Neural progenitor cell (in vitro differentiated cells): Measurements from ENCODE around the gene BOLA1. TPM values are rescaled to one million over a fixed set of nuclear protein-coding genes. Genes with fewer than 3 reads are reported as not detected.

Source experiments
- DNase-seq: peaks from one replicate; pipeline ENCODE4 v3.0.0-alpha.2; 2016; ENCODE audit warnings: low spot score
- H2AFZ ChIP-seq: fragments of 200-600 bp; sonication (generic); replicated peaks from 2 replicates; pipeline ENCODE4 v1.6.1; 2016; ENCODE audit warnings: antibody characterized with exemption
- H3F3A ChIP-seq: fragments of 200-600 bp; sonication (generic); 2 replicates; pipeline ENCODE4 v1.6.1; 2016; ENCODE audit warnings: antibody characterized with exemption, low read depth
- H3K27ac ChIP-seq: fragments of 200-600 bp; sonication (generic); 2 replicates; pipeline ENCODE4 v1.5.1; 2016; ENCODE audit warnings: mild to moderate bottlenecking
- H3K27me3 ChIP-seq: fragments of 200-600 bp; sonication (generic); 2 replicates; pipeline ENCODE4 v1.6.1; 2016; ENCODE audit warnings: mild to moderate bottlenecking, moderate library complexity
- H3K36me3 ChIP-seq: fragments of 200-600 bp; sonication (generic); 2 replicates; pipeline ENCODE4 v1.5.1; 2016
- H3K4me1 ChIP-seq: fragments of 200-600 bp; sonication (generic); 2 replicates; pipeline ENCODE4 v1.6.1; 2016; ENCODE audit warnings: mixed run types
- H3K4me2 ChIP-seq: fragments of 200-600 bp; sonication (generic); 2 replicates; pipeline ENCODE4 v1.6.1; 2016
- H3K4me3 ChIP-seq: fragments of 200-600 bp; sonication (generic); 2 replicates; pipeline ENCODE4 v1.5.1; 2016
- H3K79me2 ChIP-seq: fragments of 200-600 bp; sonication (generic); 2 replicates; pipeline ENCODE4 v1.6.1; 2016; ENCODE audit warnings: low read depth
- H3K9ac ChIP-seq: fragments of 200-600 bp; sonication (generic); 2 replicates; pipeline ENCODE4 v1.6.1; 2016
- H3K9me3 ChIP-seq: fragments of 200-600 bp; sonication (generic); 2 replicates; pipeline ENCODE4 v1.5.1; 2016; ENCODE audit warnings: low read depth
- H4K20me1 ChIP-seq: fragments of 200-600 bp; sonication (generic); 2 replicates; pipeline ENCODE4 v1.6.1; 2016; ENCODE audit warnings: low read depth
- H3K27ac Mint-ChIP-seq: 3 replicates; pipeline ENCODE4 v1.8.0; 2021; ENCODE audit warnings: mixed read lengths
- H3K27me3 Mint-ChIP-seq: 2 replicates; pipeline ENCODE4 v1.8.0; 2022; ENCODE audit warnings: low read depth, mild to moderate bottlenecking, inconsistent platforms, moderate library complexity, mixed read lengths; ENCODE audit not compliant: insufficient read depth
- H3K36me3 Mint-ChIP-seq: 3 replicates; pipeline ENCODE4 v1.8.0; 2021; ENCODE audit warnings: mixed read lengths
- H3K4me1 Mint-ChIP-seq: 3 replicates; pipeline ENCODE4 v1.8.0; 2021; ENCODE audit warnings: mixed read lengths
- H3K4me3 Mint-ChIP-seq: 3 replicates; pipeline ENCODE4 v1.8.0; 2021; ENCODE audit warnings: mild to moderate bottlenecking, moderate library complexity, mixed read lengths
- H3K9me3 Mint-ChIP-seq: 3 replicates; pipeline ENCODE4 v1.8.0; 2020; ENCODE audit warnings: mixed read lengths
- CTCF ChIP-seq: fragments of 200-600 bp; sonication (generic); IDR thresholded peaks from 2 replicates; pipeline ENCODE4 v1.5.1; 2017; ENCODE audit warnings: antibody characterized with exemption, mild to moderate bottlenecking
- EZH2 ChIP-seq: fragments of 200-600 bp; sonication (generic); IDR thresholded peaks from 2 replicates; pipeline ENCODE4 v1.6.1; 2017; ENCODE audit warnings: antibody characterized with exemption, mild to moderate bottlenecking, moderate library complexity
- EZH2phosphoT487 ChIP-seq: fragments of 200-600 bp; sonication (generic); IDR thresholded peaks from 2 replicates; pipeline ENCODE4 v1.6.1; 2017; ENCODE audit warnings: antibody characterized with exemption
- total RNA-seq: library from RNA; depleted of rRNA; stranded (reverse); fragments of >200 nt; gene quantifications from 2 replicates; pipeline ENCODE4 v1.2.3, GENCODE V29; 2015; ENCODE audit warnings: low replicate concordance

The BOLA1 gene
- total RNA-seq, 1 donor from 2014 or later = 2.4 TPM

GRCh38 chr1:149916193-149916897 is 17.0 kb downstream of the BOLA1 start:
- Histone ChIP-seq H4K20me1 (peaks cover 8% of the 10 kb centered on the region), H3K27ac (peak overlapping the region; percentile 45), H3K79me2 (peaks cover 36% of the 10 kb centered on the region), H2AFZ (no peak overlapping the region), H3K36me3 (no peaks in the 10 kb centered on the region), H3F3A (peaks cover 16% of the 10 kb centered on the region), H3K4me1 (peaks cover 28% of the 10 kb centered on the region), H3K9ac (no peak overlapping the region), H3K4me2 (peak overlapping the region; percentile 89), H3K4me3 (peak overlapping the region; percentile 94), H3K9me3 (no peaks in the 10 kb centered on the region), H3K27me3 (no peaks in the 10 kb centered on the region)
- Mint-ChIP-seq H3K4me3 (peak overlapping the region; percentile 95), H3K27me3 (peaks cover 3% of the 10 kb centered on the region), H3K27ac (peak overlapping the region; percentile 48), H3K9me3 (peaks cover 3% of the 10 kb centered on the region), H3K4me1 (peaks cover 36% of the 10 kb centered on the region), H3K36me3 (peaks cover 22% of the 10 kb centered on the region)
- TF ChIP-seq EZH2phosphoT487 (no peak), EZH2 (no peak), CTCF (no peak)
- DNase-seq = no peak

- peaks cover 3% of the 10 kb centered on the region for H3K9me3 Mint-ChIP-seq
- H3K27me3 Mint-ChIP-seq = peaks cover 3% of the 10 kb centered on the region
These were observed 17.5 kb downstream of the BOLA1 start for GRCh38 chr1:149916898-149917252.

GRCh38 chr1:149917571-149918144 is 18.3 kb downstream of the BOLA1 start, which contains the start of gene SV2A:
TSS of gene SV2A (minus strand) at chr1:149917844. CDS start at chr1:149913840, 4,004 bp downstream.
- Histone ChIP-seq H3K4me1 (peaks cover 28% of the 10 kb centered on the region), H3K27me3 (no peaks in the 10 kb centered on the region), H3K9ac (peak within 1 kb of the TSS; percentile 46), H3K79me2 (peaks cover 36% of the 10 kb centered on the region), H3K36me3 (no peaks in the 10 kb centered on the region), H3K4me3 (peak within 1 kb of the TSS; percentile 94), H3K9me3 (no peaks in the 10 kb centered on the region), H3K4me2 (peak within 1 kb of the TSS; percentile 89), H4K20me1 (peaks cover 8% of the 10 kb centered on the region), H3K27ac (no peak within 1 kb of the TSS), H3F3A (peaks cover 26% of the 10 kb centered on the region), H2AFZ (peak within 1 kb of the TSS; percentile 87)
- peaks cover 3% of the 10 kb centered on the region for H3K9me3 Mint-ChIP-seq
- TF ChIP-seq CTCF (no peak), EZH2phosphoT487 (no peak), EZH2 (no peak)
- peaks cover 36% of the 10 kb centered on the region for H3K4me1 Mint-ChIP-seq
- peaks cover 14% of the 10 kb centered on the region for H3K36me3 Mint-ChIP-seq
- H3K4me3 Mint-ChIP-seq = peak within 1 kb of the TSS; percentile 95
- DNase-seq = peak; percentile 86
- peaks cover 3% of the 10 kb centered on the region for H3K27me3 Mint-ChIP-seq
- peak within 1 kb of the TSS; percentile 88 for H3K27ac Mint-ChIP-seq

More at GRCh38 chr1:149916898-149917252, 17.5 kb downstream of the BOLA1 start:
- H3K4me3 ChIP-seq = peak overlapping the region; percentile 94
- H3K27ac ChIP-seq = no peak overlapping the region
- Mint-ChIP-seq H3K4me1 (peaks cover 36% of the 10 kb centered on the region), H3K27ac (no peak overlapping the region), H3K36me3 (peaks cover 18% of the 10 kb centered on the region), H3K4me3 (peak overlapping the region; percentile 95)
- H3F3A ChIP-seq = peaks cover 21% of the 10 kb centered on the region
- no peak for DNase-seq
- no peaks in the 10 kb centered on the region for H3K27me3 ChIP-seq
- TF ChIP-seq EZH2phosphoT487 (no peak), EZH2 (no peak), CTCF (no peak)
- peaks cover 36% of the 10 kb centered on the region for H3K79me2 ChIP-seq
- no peak overlapping the region for H2AFZ ChIP-seq
- no peaks in the 10 kb centered on the region for H3K36me3 ChIP-seq
- peaks cover 28% of the 10 kb centered on the region for H3K4me1 ChIP-seq
- H3K9me3 ChIP-seq = no peaks in the 10 kb centered on the region
- peaks cover 8% of the 10 kb centered on the region for H4K20me1 ChIP-seq
- no peak overlapping the region for H3K9ac ChIP-seq
- H3K4me2 ChIP-seq = peak overlapping the region; percentile 89
